Uterus (tissue), 2 donors: ENCODE measurements around the gene KIRREL3.

Experiments used
- POLR2A ChIP-seq, 2 donors: fragments of 450-650 bp; IDR thresholded peaks; one replicate each; pipeline ENCODE4 v1.6.1; 2016; ENCODE audit warnings: antibody characterized with exemption in 2 of 2, mild to moderate bottlenecking in 1 of 2, moderate library complexity in 1 of 2
- TF ChIP-seq, protein P1 (sequence below), 4 experiments: fragments of 200-600 bp in 2 of 4; fragments of 450-650 bp in 2 of 4; sonication (generic) in 2 of 4; IDR thresholded peaks; one replicate each; pipeline ENCODE4 v1.5.1; 2016 to 2019; ENCODE audit warnings: antibody characterized with exemption in 4 of 4, mild to moderate bottlenecking in 2 of 4, moderate library complexity in 1 of 4

DNA sequence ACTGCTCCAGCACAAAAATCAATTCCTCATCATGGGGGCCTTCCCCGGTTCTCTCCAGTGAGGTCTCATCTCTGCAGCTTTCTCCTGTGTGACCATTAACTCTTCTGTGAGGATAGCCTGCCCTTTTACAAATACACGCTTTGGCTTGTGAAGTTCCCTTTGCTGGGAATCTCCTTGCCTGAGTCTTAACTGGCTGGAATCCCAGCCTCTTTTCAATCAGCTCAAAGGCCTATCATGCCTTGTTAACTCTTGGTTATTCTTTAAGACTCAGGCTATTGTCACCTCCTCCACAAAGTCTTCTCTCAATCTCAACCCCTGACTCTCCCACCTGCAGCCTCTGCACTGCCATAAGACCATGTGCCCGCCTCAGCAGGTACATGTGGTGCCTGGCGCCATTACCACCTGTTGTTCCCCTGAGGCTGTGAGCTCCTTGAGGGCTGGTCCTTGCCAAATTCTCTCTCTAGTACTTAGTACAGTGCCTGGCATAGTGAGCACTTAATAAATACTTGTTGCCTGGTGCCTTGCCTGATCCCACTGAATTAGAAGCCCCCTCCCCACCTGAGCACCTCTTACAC is 516.9 kb downstream of the KIRREL3 start:
- TF ChIP-seq, protein P1, sequence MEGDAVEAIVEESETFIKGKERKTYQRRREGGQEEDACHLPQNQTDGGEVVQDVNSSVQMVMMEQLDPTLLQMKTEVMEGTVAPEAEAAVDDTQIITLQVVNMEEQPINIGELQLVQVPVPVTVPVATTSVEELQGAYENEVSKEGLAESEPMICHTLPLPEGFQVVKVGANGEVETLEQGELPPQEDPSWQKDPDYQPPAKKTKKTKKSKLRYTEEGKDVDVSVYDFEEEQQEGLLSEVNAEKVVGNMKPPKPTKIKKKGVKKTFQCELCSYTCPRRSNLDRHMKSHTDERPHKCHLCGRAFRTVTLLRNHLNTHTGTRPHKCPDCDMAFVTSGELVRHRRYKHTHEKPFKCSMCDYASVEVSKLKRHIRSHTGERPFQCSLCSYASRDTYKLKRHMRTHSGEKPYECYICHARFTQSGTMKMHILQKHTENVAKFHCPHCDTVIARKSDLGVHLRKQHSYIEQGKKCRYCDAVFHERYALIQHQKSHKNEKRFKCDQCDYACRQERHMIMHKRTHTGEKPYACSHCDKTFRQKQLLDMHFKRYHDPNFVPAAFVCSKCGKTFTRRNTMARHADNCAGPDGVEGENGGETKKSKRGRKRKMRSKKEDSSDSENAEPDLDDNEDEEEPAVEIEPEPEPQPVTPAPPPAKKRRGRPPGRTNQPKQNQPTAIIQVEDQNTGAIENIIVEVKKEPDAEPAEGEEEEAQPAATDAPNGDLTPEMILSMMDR (IDR thresholded peaks at IDR 0.05) = no peak
- TF ChIP-seq POLR2A (IDR thresholded peaks at IDR 0.05) = no peak
